ENCODE data around the gene SYNPR.

Gene SYNPR

GRCh38 chr3:63559884-63560283 is 281.8 kb downstream of the SYNPR start:
- no peaks in the 10 kb centered on the region for H3K9me3 ChIP-seq (ENCODE audit: insufficient read depth, low read length, severe bottlenecking)
- no peak for ATAC-seq (ENCODE audit: insufficient read depth, low read depth)
- TF ChIP-seq EZH2 (IDR thresholded peaks at IDR 0.05; ENCODE audit: borderline replicate concordance, low read depth, low read length, severe bottlenecking) (no peak), CTCF (IDR thresholded peaks at IDR 0.05; ENCODE audit: borderline replicate concordance, extremely low read depth, low read length, poor library complexity, severe bottlenecking) (no peak)

DNA sequence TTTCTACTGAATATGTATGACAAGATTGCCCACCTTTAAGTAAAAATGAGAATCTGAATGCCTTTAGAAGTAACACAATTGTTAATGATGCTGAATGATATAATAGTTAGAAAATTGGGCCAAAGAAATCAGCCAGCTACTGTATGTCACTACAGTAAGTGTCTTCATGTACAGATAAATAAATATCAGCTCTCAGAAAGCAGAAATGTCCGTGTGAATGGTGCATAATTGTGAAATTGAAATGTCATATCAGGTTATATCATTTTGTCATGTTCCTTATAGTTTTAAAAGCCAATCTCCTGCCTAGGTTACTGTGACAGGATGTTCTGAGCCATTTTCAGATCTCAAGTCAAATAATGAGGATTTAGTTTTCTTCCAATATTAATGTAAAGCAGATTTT is 283.8 kb downstream of the SYNPR start:
- no peak for TF ChIP-seq EZH2 (IDR thresholded peaks at IDR 0.05; ENCODE audit: borderline replicate concordance, low read depth, low read length, severe bottlenecking)
- TF ChIP-seq CTCF (IDR thresholded peaks at IDR 0.05; ENCODE audit: borderline replicate concordance, extremely low read depth, low read length, poor library complexity, severe bottlenecking), result no peak
- Histone ChIP-seq H3K27ac (ENCODE audit: low read length) (no peak overlapping the region), H2AFZ (ENCODE audit: low read depth, low read length) (no peak overlapping the region), H3K9ac (ENCODE audit: low read depth, low read length) (no peak overlapping the region), H3K4me3 (ENCODE audit: low read depth in 1 of 2, low read length in 2 of 2) (no peak overlapping the region), H3K36me3 (ENCODE audit: insufficient read depth, low read length) (no peaks in the 10 kb centered on the region), H3K9me3 (ENCODE audit: insufficient read depth, low read length, severe bottlenecking) (no peaks in the 10 kb centered on the region), H3K4me2 (ENCODE audit: insufficient read depth, low read length) (no peak overlapping the region), H3K27me3 (ENCODE audit: insufficient read depth, low read length, poor library complexity) (peaks cover 3% of the 10 kb centered on the region), H3K79me2 (ENCODE audit: insufficient read depth, low read length) (no peaks in the 10 kb centered on the region), H3K4me1 (ENCODE audit: insufficient read depth, low read length) (no peaks in the 10 kb centered on the region), H4K20me1 (ENCODE audit: insufficient read depth, low read length) (no peaks in the 10 kb centered on the region)
- no peak for ATAC-seq (ENCODE audit: insufficient read depth, low read depth)
- DNase-seq, result no peak

More at GRCh38 chr3:63559884-63560283, 281.8 kb downstream of the SYNPR start:
- Histone ChIP-seq H3K4me1 (ENCODE audit: insufficient read depth, low read length) (no peaks in the 10 kb centered on the region), H3K27ac (ENCODE audit: low read length) (no peak overlapping the region), H3K4me3 (ENCODE audit: low read depth in 1 of 2, low read length in 2 of 2) (no peak overlapping the region), H3K79me2 (ENCODE audit: insufficient read depth, low read length) (no peaks in the 10 kb centered on the region), H3K36me3 (ENCODE audit: insufficient read depth, low read length) (no peaks in the 10 kb centered on the region), H2AFZ (ENCODE audit: low read depth, low read length) (no peak overlapping the region), H3K4me2 (ENCODE audit: insufficient read depth, low read length) (no peak overlapping the region), H3K9ac (ENCODE audit: low read depth, low read length) (no peak overlapping the region), H3K27me3 (ENCODE audit: insufficient read depth, low read length, poor library complexity) (peaks cover 3% of the 10 kb centered on the region), H4K20me1 (ENCODE audit: insufficient read depth, low read length) (no peaks in the 10 kb centered on the region)
- DNase-seq, result no peak

DNA sequence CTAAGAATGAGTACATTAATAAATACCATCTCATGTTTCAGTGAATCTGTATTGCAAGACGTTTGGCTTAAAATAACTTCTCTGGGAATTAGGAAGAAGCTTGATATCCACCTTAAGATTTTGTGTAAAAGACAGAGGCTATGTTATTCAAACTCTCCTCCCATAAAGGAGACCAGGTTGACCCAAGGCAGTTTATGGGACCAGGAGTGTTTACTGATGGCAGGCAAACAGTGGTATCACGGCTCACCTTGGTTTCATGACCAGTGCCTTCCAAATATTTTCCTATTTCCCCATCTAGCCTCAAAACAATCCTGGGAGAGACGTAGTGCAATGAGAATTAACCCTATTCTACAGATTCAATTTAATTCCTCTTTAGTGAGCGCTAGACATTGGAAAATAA is 284.2 kb downstream of the SYNPR start:
- Histone ChIP-seq H3K9ac (ENCODE audit: low read depth, low read length) (no peak overlapping the region), H3K27me3 (ENCODE audit: insufficient read depth, low read length, poor library complexity) (peaks cover 3% of the 10 kb centered on the region), H3K27ac (ENCODE audit: low read length) (no peak overlapping the region), H3K79me2 (ENCODE audit: insufficient read depth, low read length) (no peaks in the 10 kb centered on the region), H4K20me1 (ENCODE audit: insufficient read depth, low read length) (no peaks in the 10 kb centered on the region), H3K4me2 (ENCODE audit: insufficient read depth, low read length) (no peak overlapping the region), H3K36me3 (ENCODE audit: insufficient read depth, low read length) (no peaks in the 10 kb centered on the region), H3K4me3 (ENCODE audit: low read depth in 1 of 2, low read length in 2 of 2) (no peak overlapping the region), H2AFZ (ENCODE audit: low read depth, low read length) (no peak overlapping the region), H3K9me3 (ENCODE audit: insufficient read depth, low read length, severe bottlenecking) (no peaks in the 10 kb centered on the region), H3K4me1 (ENCODE audit: insufficient read depth, low read length) (no peaks in the 10 kb centered on the region)
- ATAC-seq (ENCODE audit: insufficient read depth, low read depth) (no peak), DNase-seq (no peak)
- TF ChIP-seq EZH2 (IDR thresholded peaks at IDR 0.05; ENCODE audit: borderline replicate concordance, low read depth, low read length, severe bottlenecking), result no peak
- no peak for TF ChIP-seq CTCF (IDR thresholded peaks at IDR 0.05; ENCODE audit: borderline replicate concordance, extremely low read depth, low read length, poor library complexity, severe bottlenecking)

- Histone ChIP-seq H3K9me3 (ENCODE audit: insufficient read depth, low read length, severe bottlenecking) (no peaks in the 10 kb centered on the region), H3K4me2 (ENCODE audit: insufficient read depth, low read length) (no peak overlapping the region), H4K20me1 (ENCODE audit: insufficient read depth, low read length) (no peaks in the 10 kb centered on the region), H3K4me3 (ENCODE audit: low read depth in 1 of 2, low read length in 2 of 2) (no peak overlapping the region), H3K4me1 (ENCODE audit: insufficient read depth, low read length) (no peaks in the 10 kb centered on the region), H3K9ac (ENCODE audit: low read depth, low read length) (no peak overlapping the region), H3K27me3 (ENCODE audit: insufficient read depth, low read length, poor library complexity) (peaks cover 3% of the 10 kb centered on the region), H2AFZ (ENCODE audit: low read depth, low read length) (no peak overlapping the region), H3K36me3 (ENCODE audit: insufficient read depth, low read length) (no peaks in the 10 kb centered on the region), H3K27ac (ENCODE audit: low read length) (no peak overlapping the region), H3K79me2 (ENCODE audit: insufficient read depth, low read length) (no peaks in the 10 kb centered on the region)
- ATAC-seq (ENCODE audit: insufficient read depth, low read depth) (no peak), DNase-seq (no peak)
- TF ChIP-seq EZH2 (IDR thresholded peaks at IDR 0.05; ENCODE audit: borderline replicate concordance, low read depth, low read length, severe bottlenecking), result no peak
- no peak for TF ChIP-seq CTCF (IDR thresholded peaks at IDR 0.05; ENCODE audit: borderline replicate concordance, extremely low read depth, low read length, poor library complexity, severe bottlenecking)
Observed at GRCh38 chr3:63563572-63563971, 285.5 kb downstream of the SYNPR start.
